ENCODE measurements around the gene RFX1.

RFX1 gene

DNA sequence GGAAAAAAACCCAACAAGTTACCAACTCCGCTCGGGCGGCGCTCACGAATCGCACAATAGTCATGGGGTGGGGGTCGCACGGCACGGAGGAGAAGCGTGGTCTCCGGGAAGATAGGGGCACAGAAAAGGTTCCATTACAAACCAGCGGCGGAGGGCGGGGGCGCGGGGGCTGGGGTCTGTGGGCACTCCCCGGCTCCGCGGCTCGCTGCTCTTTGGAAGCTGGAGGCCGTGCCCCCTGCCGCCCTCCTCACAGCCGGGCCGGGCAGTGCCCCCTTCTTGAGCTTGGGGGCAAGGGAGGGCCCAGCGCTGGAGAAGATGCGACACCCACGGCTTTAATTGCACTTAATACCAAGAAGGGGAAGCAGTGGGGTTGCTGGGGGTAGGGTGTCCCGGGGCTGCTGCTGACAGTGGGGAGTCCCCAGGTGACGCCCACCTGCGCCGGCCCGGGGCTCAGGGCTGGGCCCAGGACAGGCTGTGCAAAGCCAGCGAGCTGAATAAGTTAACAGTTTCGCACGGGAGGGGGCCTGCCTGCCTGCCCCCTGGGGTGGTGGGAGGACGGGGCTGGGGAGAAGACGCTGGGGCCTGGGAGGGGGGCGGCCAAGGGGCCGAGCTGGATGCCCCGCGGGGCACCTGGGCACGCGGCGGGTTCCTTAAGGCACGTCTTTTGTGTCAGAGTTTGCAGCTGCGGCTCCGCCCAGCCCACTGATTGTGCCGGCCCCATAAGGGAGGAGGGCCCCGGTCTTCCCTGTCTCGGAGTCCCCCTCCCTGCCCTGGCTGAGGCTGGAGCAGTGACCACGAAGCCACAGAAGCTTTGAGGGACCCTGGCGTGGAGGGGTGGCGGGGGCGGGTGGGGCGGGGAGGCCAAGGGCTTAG is 44.1 kb downstream of the RFX1 start:
- DNase-seq (ENCODE audit: low spot score), result no peak

- DNase-seq (ENCODE audit: low spot score), result no peak
These were observed 45.0 kb downstream of the RFX1 start for GRCh38 chr19:13960863-13961784.

GRCh38 chr19:13959962-13960862 is 45.9 kb downstream of the RFX1 start:
- DNase-seq (ENCODE audit: low spot score), result no peak

- no peak for DNase-seq (ENCODE audit: low spot score)
These were observed 46.8 kb downstream of the RFX1 start for GRCh38 chr19:13959141-13959961.

DNA sequence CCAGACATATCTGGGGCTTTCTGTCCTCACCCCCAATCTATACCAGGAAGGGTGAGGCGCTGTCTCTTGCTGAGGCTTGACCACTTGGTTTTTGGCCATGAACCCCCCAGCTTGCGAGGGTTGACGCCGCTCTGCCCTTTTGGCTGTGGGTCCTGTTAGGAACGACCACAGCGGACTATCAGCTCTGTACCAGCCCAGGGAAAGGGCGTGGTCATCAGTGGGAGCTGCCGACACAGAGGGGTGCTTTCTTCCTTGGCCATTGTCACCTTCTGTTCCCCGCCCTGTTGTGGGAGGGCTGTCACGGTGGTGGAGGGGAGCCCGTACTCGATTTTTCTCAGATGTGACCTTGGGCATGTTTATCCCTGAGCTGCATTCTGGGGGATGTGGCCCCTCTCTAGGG is 48.1 kb downstream of the RFX1 start:
- DNase-seq (ENCODE audit: low spot score), result no peak

DNA sequence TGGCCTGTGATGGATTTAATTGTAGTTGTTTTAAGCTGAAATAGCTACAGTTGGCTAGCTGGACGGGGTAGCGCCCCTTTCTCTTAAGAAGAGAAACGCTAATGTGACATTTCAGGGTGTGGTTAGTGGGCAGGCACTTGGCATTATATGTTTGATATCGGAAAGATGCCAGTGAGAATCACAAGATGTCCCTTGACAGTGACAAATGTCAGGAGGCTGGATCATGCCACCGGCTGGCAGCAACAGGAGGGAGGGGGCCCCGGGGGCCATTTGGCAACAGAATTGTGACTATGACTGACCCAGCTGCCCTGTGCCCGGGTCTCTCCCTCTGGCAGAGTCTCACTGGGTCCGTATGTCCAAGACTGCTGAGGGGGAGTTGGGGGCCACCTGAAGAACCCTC is 49.1 kb downstream of the RFX1 start:
- no peak for DNase-seq (ENCODE audit: low spot score)

DNA sequence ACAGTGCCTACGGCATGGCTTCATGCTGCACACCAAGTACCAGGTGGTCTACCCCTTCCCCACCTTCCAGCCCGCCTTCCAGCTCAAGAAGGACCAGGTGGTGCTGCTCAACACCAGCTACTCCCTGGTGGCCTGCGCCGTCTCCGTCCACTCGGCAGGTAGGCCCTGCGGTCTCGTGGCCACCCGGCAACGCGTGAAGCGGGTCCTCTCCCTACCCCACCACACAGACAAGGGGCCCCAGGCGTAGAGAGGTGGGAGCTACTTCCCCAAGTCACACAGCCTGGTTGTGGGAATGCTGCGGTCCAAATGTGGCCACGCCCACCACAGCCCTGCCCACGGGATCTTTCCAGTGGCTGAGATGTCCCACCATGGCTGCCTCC is 49.8 kb downstream of the RFX1 start:
- no peak for DNase-seq (ENCODE audit: low spot score)

DNA sequence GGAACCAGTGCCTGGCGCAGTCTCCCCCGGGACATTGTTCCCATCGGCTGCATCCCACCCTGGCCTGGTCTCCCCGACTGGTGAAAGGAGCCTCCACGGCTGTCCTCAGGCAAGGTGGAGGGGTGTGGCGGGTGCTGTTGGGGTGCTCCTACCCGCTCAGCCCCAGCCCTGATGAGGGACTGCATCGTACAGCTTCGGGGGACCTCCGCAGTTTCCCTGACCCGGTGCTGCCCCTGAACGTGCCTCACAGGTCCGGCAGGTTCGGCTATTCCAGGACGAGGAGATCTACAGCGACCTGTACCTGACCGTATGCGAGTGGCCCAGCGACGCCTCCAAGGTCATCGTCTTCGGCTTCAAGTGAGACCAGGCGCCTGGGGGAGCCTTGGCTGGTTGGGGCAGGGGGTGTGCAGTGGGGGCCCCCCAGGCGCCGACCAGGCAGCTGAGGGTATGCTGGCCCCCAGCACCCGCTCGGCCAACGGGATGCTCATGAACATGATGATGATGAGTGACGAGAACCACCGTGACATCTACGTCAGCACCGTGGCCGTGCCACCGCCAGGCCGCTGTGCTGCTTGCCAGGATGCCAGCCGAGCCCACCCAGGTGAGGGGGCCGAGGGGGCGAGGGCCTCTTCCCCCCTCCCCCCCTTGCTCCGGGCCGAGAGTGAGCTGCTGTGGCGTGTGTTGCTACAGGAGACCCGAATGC is 50.3 kb downstream of the RFX1 start:
- no peak for DNase-seq (ENCODE audit: low spot score)

GRCh38 chr19:13954185-13954584 is 51.9 kb downstream of the RFX1 start:
- no peak for DNase-seq (ENCODE audit: low spot score)

- no peak for DNase-seq (ENCODE audit: low spot score)
These were observed 53.1 kb downstream of the RFX1 start for GRCh38 chr19:13952931-13953531.

DNA sequence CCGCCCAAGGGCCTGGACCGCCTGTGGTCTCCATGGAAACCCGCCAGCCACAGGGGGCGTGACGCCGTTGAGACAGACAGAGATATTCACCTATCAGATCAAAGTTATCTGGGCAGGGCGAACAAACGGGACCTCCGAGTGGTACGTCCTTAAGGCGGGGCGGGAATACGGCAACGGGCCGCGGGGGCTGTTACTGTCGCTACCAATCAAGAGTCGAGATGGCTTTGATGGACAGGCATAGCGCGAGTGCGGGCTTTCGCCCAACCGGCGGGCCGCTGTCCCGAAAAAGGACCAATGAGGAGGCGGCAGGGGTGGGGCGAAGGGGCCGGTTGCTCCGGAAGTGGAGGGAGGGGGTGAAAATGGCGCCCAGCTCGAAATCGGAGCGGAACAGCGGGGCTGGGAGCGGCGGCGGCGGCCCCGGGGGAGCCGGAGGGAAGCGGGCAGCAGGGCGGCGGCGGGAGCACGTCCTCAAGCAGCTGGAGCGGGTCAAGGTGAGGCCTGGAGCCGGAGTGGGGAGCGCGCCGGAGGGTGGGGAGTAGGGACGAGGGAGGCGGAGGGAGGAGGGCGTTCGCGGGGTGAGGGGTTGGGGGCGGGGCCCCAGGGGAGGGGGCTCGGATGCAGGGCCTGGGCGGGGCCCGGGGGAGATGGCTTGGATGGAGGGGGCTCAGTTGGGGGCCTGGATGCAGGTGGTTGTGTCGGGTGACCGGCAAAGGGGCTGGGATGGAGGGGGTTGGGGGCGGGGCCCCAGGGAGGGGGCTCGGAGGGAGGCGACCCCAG is 53.8 kb downstream of the RFX1 start, which contains the start of gene DCAF15:
DCAF15 (plus strand) TSS at position 356 of the 777 bp plus-strand sequence; CDS start at position 360, 4 bp downstream.
- DNase-seq (ENCODE audit: low spot score), result peak; percentile 99

DNA sequence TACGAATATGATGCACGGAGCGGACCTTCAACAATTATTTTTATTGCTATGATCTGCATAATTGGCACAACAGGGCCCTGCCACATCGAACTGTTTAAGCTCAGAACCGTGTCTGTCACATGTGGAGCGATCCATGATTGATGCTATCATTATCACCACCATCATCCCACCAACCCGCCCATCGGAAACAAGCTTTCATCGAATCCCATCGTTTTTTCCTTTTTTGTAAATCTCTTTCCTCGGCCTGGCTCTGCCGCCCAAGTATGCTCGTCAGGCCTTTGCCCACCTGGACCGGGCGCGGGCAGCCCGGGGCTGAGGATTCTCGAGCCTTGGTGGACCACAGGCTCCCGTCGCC is 54.3 kb downstream of the RFX1 start:
- no peak for DNase-seq (ENCODE audit: low spot score)

DNA sequence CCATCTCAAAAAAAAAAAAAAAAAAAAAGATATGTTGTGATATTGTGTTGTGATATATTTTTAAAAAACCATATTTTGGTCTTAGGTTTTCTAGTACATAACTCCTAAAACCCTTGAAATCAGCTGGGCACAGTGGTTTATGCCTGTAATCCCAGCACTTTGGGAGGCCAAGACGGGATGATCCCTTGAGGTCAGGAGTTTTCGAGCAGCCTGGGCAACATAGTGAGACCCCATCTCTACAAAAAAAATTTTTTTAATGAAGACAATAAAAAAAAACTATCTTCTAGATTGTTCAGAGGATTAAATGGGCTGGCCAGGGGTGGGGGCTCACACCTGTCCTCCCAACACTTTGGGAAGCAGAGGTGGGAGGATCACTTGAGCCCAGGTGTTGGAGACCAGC is 55.1 kb downstream of the RFX1 start:
- DNase-seq (ENCODE audit: low spot score), result no peak

DNA sequence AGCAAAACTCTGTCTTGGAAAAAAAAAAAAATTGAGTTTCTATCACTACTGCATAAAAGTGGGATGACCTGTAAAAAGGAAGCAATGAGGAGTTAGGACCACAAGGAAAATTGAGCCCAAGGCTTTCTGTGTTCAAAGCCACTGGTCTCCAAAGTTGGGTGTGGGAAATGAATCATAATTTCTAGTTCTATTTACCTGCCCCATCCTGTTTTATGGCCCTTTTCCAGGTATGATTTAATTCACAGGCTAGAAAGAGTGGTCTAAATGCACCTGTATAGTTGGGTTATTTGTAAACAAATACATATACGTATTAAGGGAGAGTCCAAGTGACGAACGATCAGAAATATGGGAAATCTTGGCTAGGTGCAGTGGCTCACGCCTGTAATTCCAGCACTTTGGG is 59.7 kb downstream of the RFX1 start:
- DNase-seq (ENCODE audit: low spot score), result no peak

DNA sequence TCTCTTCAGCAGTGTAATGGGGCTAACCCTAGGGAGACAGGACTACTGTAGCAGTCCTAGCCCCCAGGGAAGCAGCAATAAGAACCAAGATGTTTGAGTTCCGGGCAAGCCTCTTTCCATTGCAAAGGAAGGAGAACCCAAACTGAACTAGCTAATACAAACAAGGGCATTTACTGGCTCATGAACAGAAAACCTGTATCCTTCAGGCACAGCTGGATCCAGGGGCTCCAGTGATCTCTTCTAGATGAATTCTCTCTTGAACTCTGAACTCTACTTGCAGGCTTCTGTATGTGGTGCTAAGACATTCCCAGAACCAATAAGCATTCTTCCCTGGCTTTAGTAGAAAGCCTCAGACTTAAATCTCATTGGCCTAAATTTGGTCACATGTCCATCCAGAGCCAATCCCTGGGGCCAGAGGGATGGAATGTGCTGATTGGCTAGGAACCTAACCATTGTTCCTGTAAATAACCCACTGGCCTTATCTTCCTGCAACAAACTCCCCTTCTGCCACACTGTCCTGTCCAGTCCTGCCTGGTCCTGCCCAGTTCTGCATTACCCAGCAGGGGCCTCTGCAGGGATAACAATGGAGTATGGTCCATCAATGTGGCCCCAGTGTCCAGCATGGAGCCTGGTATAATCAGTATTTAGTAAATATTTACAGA is 64.0 kb downstream of the RFX1 start:
- no peak for DNase-seq (ENCODE audit: low spot score)

DNA sequence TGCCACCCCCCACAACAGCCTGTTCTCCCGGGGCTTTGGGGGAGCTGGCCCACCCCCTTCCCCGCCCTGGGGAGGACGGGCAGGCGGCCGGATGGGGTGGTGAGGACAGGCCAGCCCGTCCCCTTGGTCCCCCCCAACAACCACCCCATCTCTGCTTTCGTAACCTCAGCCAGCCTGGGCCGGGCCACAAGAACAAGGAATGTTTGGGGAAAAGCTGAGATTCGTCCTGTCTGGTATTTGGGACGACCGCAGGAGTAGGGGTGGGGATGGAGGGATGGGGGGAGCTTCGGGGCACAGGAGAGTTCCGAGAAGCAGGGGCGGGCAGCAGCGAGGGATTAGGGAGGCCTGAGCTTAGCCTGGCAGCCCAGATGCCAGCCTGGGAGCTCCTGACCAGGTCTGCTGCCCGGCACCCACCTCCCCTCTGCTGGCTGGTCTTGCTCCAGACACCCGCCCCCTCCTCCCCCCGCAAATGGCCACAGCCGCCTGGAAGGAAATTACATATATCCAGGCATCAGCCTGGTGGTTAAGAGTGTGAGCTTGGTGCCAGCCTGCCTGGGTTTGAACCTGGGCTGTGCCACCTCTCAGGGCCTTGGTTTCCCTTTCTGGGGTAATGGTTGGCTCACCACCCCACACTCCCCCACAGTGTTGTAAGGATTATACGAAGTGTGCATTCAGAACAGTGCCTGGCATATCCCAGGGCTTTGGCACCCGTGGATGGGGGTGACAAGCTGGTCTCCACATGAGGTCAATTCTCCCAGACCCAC is 67.6 kb downstream of the RFX1 start, which contains the start of gene PODNL1:
PODNL1 (minus strand) TSS at position 117 of the 764 bp plus-strand sequence. CDS start 236 bp downstream, outside the sequence.
- DNase-seq (ENCODE audit: low spot score), result no peak
